ENCODE data around the gene DNAI1. TPM values are rescaled to one million over a fixed set of nuclear protein-coding genes. Genes with fewer than 3 reads are reported as not detected.
A peak's percentile ranks its signal among the peaks of the same experiment; 100 is the strongest.

DNAI1 gene
- total RNA-seq, 1 donor from 2014 or later: 0.52 TPM

DNA sequence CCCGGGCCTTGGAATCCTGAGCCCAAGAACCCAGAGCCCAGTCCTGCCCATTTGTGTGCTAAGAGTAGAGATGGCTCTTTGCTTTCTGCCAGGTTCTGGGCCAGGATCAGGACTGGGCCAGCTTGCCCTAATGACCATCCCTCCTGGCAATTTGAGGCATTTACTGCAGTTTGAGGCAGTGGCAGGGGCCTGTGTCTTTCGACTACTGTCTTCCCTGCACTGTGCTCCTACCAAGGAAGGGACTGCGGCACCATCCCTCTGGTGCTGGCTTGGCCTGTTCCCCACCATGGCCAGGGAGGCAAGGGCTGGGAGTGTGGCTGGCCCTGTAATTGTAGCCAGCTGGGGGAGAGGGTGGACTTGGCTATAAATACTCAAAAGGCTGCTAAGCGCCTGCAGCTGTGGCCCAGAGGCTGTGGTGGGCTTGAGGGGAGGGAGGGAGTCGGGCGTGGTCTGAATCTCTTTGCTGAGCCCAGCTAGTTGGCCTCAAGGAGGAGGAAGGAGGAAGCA is 59.6 kb downstream of the DNAI1 start:
- no peak overlapping the region for H2AFZ ChIP-seq (replicated peaks)
- Mint-ChIP-seq H3K4me3 (no peak overlapping the region), H3K4me1 (peaks cover 23% of the 10 kb centered on the region), H3K9me3 (no peaks in the 10 kb centered on the region), H3K27ac (no peak overlapping the region), H3K36me3 (peaks cover 3% of the 10 kb centered on the region), H3K27me3 (ENCODE audit: insufficient read depth, low read depth) (peaks cover 14% of the 10 kb centered on the region)
- no peaks in the 10 kb centered on the region for H3K9me3 ChIP-seq (ENCODE audit: low read depth)
- no peak for TF ChIP-seq EZH2phosphoT487 (IDR thresholded peaks at IDR 0.05)
- no peak for TF ChIP-seq CTCF (IDR thresholded peaks at IDR 0.05)
- TF ChIP-seq EZH2 (IDR thresholded peaks at IDR 0.05): no peak
- H3K27me3 ChIP-seq: peaks cover 12% of the 10 kb centered on the region
- peaks cover 7% of the 10 kb centered on the region for H3F3A ChIP-seq (ENCODE audit: low read depth)
- H3K27ac ChIP-seq: no peak overlapping the region
- no peak overlapping the region for H3K4me3 ChIP-seq
- H3K79me2 ChIP-seq (ENCODE audit: low read depth): no peaks in the 10 kb centered on the region
- H3K4me2 ChIP-seq: no peak overlapping the region
- no peaks in the 10 kb centered on the region for H4K20me1 ChIP-seq (ENCODE audit: low read depth)
- no peak overlapping the region for H3K9ac ChIP-seq
- no peak for DNase-seq (ENCODE audit: low spot score)
- H3K4me1 ChIP-seq: peaks cover 16% of the 10 kb centered on the region
- H3K36me3 ChIP-seq: no peaks in the 10 kb centered on the region

DNA sequence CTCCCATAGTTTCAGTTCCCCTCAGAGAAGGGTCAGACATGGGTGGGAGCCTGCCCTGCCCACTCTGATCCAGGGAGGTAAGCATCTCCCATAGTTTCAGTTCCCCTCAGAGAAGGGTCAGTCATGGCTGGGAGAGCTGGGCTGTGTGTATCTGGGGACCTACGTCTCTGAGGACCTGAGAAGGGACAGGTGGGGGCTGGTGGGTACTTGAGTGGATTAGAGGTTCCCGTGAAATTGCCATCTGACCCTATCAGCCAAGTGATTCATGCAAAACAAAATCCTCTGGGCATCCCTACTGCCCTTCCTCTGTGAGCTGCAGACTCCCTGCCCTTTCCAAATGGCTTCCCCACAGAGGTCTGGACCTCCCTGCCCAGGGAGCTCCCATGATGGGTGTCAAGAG is 60.3 kb downstream of the DNAI1 start:
- H3F3A ChIP-seq (ENCODE audit: low read depth): peaks cover 5% of the 10 kb centered on the region
- TF ChIP-seq CTCF (IDR thresholded peaks at IDR 0.05) (no peak), EZH2 (IDR thresholded peaks at IDR 0.05) (no peak), EZH2phosphoT487 (IDR thresholded peaks at IDR 0.05) (no peak)
- H2AFZ ChIP-seq (replicated peaks): no peak overlapping the region
- H3K4me2 ChIP-seq: no peak overlapping the region
- peaks cover 15% of the 10 kb centered on the region for H3K4me1 ChIP-seq
- H3K9me3 Mint-ChIP-seq: no peaks in the 10 kb centered on the region
- no peak overlapping the region for H3K4me3 Mint-ChIP-seq
- H3K36me3 Mint-ChIP-seq: peaks cover 3% of the 10 kb centered on the region
- H3K36me3 ChIP-seq: no peaks in the 10 kb centered on the region
- no peak overlapping the region for H3K27ac ChIP-seq
- H3K79me2 ChIP-seq (ENCODE audit: low read depth): no peaks in the 10 kb centered on the region
- no peak overlapping the region for H3K27ac Mint-ChIP-seq
- no peaks in the 10 kb centered on the region for H3K9me3 ChIP-seq (ENCODE audit: low read depth)
- H3K4me3 ChIP-seq: no peak overlapping the region
- H3K9ac ChIP-seq: no peak overlapping the region
- H3K27me3 ChIP-seq: peaks cover 14% of the 10 kb centered on the region
- H3K27me3 Mint-ChIP-seq (ENCODE audit: insufficient read depth, low read depth): peaks cover 14% of the 10 kb centered on the region
- peaks cover 20% of the 10 kb centered on the region for H3K4me1 Mint-ChIP-seq
- no peak for DNase-seq (ENCODE audit: low spot score)
- no peaks in the 10 kb centered on the region for H4K20me1 ChIP-seq (ENCODE audit: low read depth)

DNA sequence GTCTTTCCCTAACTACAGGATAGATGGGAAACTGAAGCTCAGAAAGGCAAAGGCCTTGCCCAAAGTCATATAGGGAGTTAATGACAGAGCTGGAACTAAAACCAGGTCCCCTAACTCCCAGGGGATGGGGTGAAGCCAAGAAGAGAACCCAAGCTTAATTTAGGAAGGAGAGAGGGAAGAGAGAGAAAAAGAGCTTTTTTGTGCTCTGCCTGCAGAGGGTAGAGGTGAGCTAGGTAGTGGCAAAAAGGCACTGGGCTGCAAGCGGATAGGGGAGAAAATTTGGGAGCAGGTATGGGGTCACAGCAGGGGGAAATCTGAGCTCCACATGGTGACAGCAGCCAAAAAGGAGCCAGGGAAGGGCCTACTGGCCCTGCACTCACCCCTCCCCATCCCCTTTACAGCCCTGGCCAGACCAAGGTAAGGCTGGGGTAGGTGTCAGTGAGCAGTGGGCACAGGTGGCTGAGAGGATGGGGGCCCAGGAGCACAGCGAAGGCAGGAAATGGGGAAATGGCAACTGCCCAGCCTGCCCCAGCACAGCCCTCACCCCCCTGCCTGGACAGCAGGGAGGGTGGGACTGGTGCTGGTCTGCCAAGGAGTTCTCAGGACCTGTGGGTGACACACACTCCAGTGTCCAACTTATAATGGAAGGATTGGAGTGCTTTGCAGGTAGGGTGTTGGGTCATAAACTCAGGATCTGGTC is 60.9 kb downstream of the DNAI1 start:
- Histone ChIP-seq H3K9me3 (ENCODE audit: low read depth) (no peaks in the 10 kb centered on the region), H3K27me3 (peaks cover 20% of the 10 kb centered on the region), H3K79me2 (ENCODE audit: low read depth) (no peaks in the 10 kb centered on the region), H3K4me1 (peaks cover 13% of the 10 kb centered on the region), H2AFZ (replicated peaks) (no peak overlapping the region), H3F3A (ENCODE audit: low read depth) (peaks cover 6% of the 10 kb centered on the region), H3K36me3 (no peaks in the 10 kb centered on the region), H3K4me3 (no peak overlapping the region), H3K27ac (no peak overlapping the region), H4K20me1 (ENCODE audit: low read depth) (no peaks in the 10 kb centered on the region), H3K9ac (no peak overlapping the region), H3K4me2 (no peak overlapping the region)
- DNase-seq (ENCODE audit: low spot score): no peak
- Mint-ChIP-seq H3K27me3 (ENCODE audit: insufficient read depth, low read depth) (peaks cover 13% of the 10 kb centered on the region), H3K4me1 (peaks cover 20% of the 10 kb centered on the region), H3K4me3 (no peak overlapping the region), H3K27ac (no peak overlapping the region), H3K36me3 (peaks cover 3% of the 10 kb centered on the region), H3K9me3 (no peaks in the 10 kb centered on the region)
- TF ChIP-seq EZH2phosphoT487 (IDR thresholded peaks at IDR 0.05): no peak
- no peak for TF ChIP-seq EZH2 (IDR thresholded peaks at IDR 0.05)

DNA sequence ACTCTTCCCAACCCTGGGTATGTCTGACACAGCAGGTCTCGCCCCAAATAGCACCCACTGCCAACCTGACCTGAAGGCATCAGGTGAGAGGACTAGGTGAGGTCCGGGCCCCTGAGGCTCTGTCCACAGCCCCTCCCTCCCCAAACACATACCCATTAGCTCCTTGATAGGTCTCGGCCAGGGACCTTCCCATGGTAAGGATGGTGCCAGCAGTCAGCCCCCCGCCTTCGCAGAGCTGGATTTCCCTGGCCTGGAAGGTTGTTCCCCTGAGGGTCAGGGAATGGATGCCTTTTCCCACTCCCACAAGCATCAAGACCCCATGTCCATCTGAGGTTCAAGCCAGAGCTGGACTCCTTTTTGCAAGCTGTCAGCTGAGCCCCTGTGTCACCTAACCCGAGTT is 61.5 kb downstream of the DNAI1 start:
- H3K4me3 Mint-ChIP-seq: no peak overlapping the region
- peaks cover 13% of the 10 kb centered on the region for H3K4me1 ChIP-seq
- peak overlapping the region; percentile 25 for H3K27ac Mint-ChIP-seq
- H3K27me3 Mint-ChIP-seq (ENCODE audit: insufficient read depth, low read depth): peaks cover 11% of the 10 kb centered on the region
- no peaks in the 10 kb centered on the region for H3K9me3 Mint-ChIP-seq
- H3K27me3 ChIP-seq: peaks cover 26% of the 10 kb centered on the region
- DNase-seq (ENCODE audit: low spot score): no peak
- H3K79me2 ChIP-seq (ENCODE audit: low read depth): no peaks in the 10 kb centered on the region
- no peak overlapping the region for H3K4me2 ChIP-seq
- H2AFZ ChIP-seq (replicated peaks): no peak overlapping the region
- no peak overlapping the region for H3K27ac ChIP-seq
- H3K4me1 Mint-ChIP-seq: peaks cover 22% of the 10 kb centered on the region
- H3K36me3 ChIP-seq: no peaks in the 10 kb centered on the region
- H3F3A ChIP-seq (ENCODE audit: low read depth): peaks cover 6% of the 10 kb centered on the region
- H3K9me3 ChIP-seq (ENCODE audit: low read depth): no peaks in the 10 kb centered on the region
- H4K20me1 ChIP-seq (ENCODE audit: low read depth): no peaks in the 10 kb centered on the region
- no peak overlapping the region for H3K4me3 ChIP-seq
- H3K9ac ChIP-seq: no peak overlapping the region
- TF ChIP-seq CTCF (IDR thresholded peaks at IDR 0.05): no peak
- TF ChIP-seq EZH2 (IDR thresholded peaks at IDR 0.05): no peak
- TF ChIP-seq EZH2phosphoT487 (IDR thresholded peaks at IDR 0.05): no peak
- H3K36me3 Mint-ChIP-seq: peaks cover 3% of the 10 kb centered on the region
